Measurements from ENCODE around the gene TSPEAR. TPM values are rescaled to one million over a fixed set of nuclear protein-coding genes. Genes with fewer than 3 reads are reported as not detected.
A peak's percentile ranks its signal among the peaks of the same experiment; 100 is the strongest.

The TSPEAR gene
- not detected for total RNA-seq

GRCh38 chr21:44711327-44712202 lies at the start of gene TSPEAR:
Gene TSPEAR, minus strand, starts transcription at chr21:44711572. Its CDS starts 58 bp downstream, at chr21:44711514.
- Mint-ChIP-seq H3K9me3 (no peaks in the 10 kb centered on the region), H3K4me1 (ENCODE audit: low read depth) (peaks cover 29% of the 10 kb centered on the region), H3K4me3 (peak within 1 kb of the TSS; percentile 27), H3K27me3 (ENCODE audit: low read depth) (peaks cover 75% of the 10 kb centered on the region), H3K36me3 (ENCODE audit: insufficient read depth) (no peaks in the 10 kb centered on the region)
- DNase-seq (no peak), ATAC-seq (no peak)

GRCh38 chr21:44760376-44760775 lies 49.0 kb upstream of the TSPEAR start:
- no peak for DNase-seq
- Mint-ChIP-seq H3K4me1 (ENCODE audit: low read depth) (peaks cover 8% of the 10 kb centered on the region), H3K36me3 (ENCODE audit: insufficient read depth) (no peaks in the 10 kb centered on the region), H3K9me3 (no peaks in the 10 kb centered on the region), H3K27me3 (ENCODE audit: low read depth) (no peaks in the 10 kb centered on the region), H3K4me3 (no peak overlapping the region)
- ATAC-seq: no peak

- H3K4me1 Mint-ChIP-seq (ENCODE audit: low read depth): peaks cover 2% of the 10 kb centered on the region
- no peaks in the 10 kb centered on the region for H3K36me3 Mint-ChIP-seq (ENCODE audit: insufficient read depth)
- H3K4me3 Mint-ChIP-seq: no peak overlapping the region
- ATAC-seq (no peak), DNase-seq (no peak)
- H3K9me3 Mint-ChIP-seq: no peaks in the 10 kb centered on the region
- no peaks in the 10 kb centered on the region for H3K27me3 Mint-ChIP-seq (ENCODE audit: low read depth)
Observed at GRCh38 chr21:44759628-44760285, 48.4 kb upstream of the TSPEAR start.

GRCh38 chr21:44758781-44759627 lies 47.6 kb upstream of the TSPEAR start:
- no peaks in the 10 kb centered on the region for H3K9me3 Mint-ChIP-seq
- H3K4me3 Mint-ChIP-seq: no peak overlapping the region
- peaks cover 2% of the 10 kb centered on the region for H3K4me1 Mint-ChIP-seq (ENCODE audit: low read depth)
- no peaks in the 10 kb centered on the region for H3K27me3 Mint-ChIP-seq (ENCODE audit: low read depth)
- no peak for DNase-seq
- no peaks in the 10 kb centered on the region for H3K36me3 Mint-ChIP-seq (ENCODE audit: insufficient read depth)
- no peak for ATAC-seq

- H3K9me3 Mint-ChIP-seq: no peaks in the 10 kb centered on the region
- no peak for DNase-seq
- peaks cover 2% of the 10 kb centered on the region for H3K4me1 Mint-ChIP-seq (ENCODE audit: low read depth)
- no peak overlapping the region for H3K4me3 Mint-ChIP-seq
- no peaks in the 10 kb centered on the region for H3K36me3 Mint-ChIP-seq (ENCODE audit: insufficient read depth)
- no peak for ATAC-seq
- no peaks in the 10 kb centered on the region for H3K27me3 Mint-ChIP-seq (ENCODE audit: low read depth)
Observed at GRCh38 chr21:44758141-44758561, 46.8 kb upstream of the TSPEAR start.

GRCh38 chr21:44757731-44758130 lies 46.4 kb upstream of the TSPEAR start:
- no peaks in the 10 kb centered on the region for H3K27me3 Mint-ChIP-seq (ENCODE audit: low read depth)
- H3K4me1 Mint-ChIP-seq (ENCODE audit: low read depth): peaks cover 2% of the 10 kb centered on the region
- no peak for ATAC-seq
- H3K4me3 Mint-ChIP-seq: no peak overlapping the region
- H3K36me3 Mint-ChIP-seq (ENCODE audit: insufficient read depth): no peaks in the 10 kb centered on the region
- H3K9me3 Mint-ChIP-seq: no peaks in the 10 kb centered on the region
- DNase-seq: no peak

- H3K27me3 Mint-ChIP-seq (ENCODE audit: low read depth): peaks cover 8% of the 10 kb centered on the region
- peaks cover 2% of the 10 kb centered on the region for H3K4me1 Mint-ChIP-seq (ENCODE audit: low read depth)
- no peaks in the 10 kb centered on the region for H3K36me3 Mint-ChIP-seq (ENCODE audit: insufficient read depth)
- DNase-seq (no peak), ATAC-seq (no peak)
- H3K9me3 Mint-ChIP-seq: no peaks in the 10 kb centered on the region
- no peak overlapping the region for H3K4me3 Mint-ChIP-seq
Observed at GRCh38 chr21:44756423-44757185, 45.2 kb upstream of the TSPEAR start.

GRCh38 chr21:44755227-44755626 lies 43.9 kb upstream of the TSPEAR start:
- no peak for ATAC-seq
- Mint-ChIP-seq H3K27me3 (ENCODE audit: low read depth) (peaks cover 13% of the 10 kb centered on the region), H3K4me3 (no peak overlapping the region), H3K4me1 (ENCODE audit: low read depth) (no peaks in the 10 kb centered on the region), H3K9me3 (no peaks in the 10 kb centered on the region), H3K36me3 (ENCODE audit: insufficient read depth) (no peaks in the 10 kb centered on the region)
- no peak for DNase-seq

- H3K27me3 Mint-ChIP-seq (ENCODE audit: low read depth): peaks cover 16% of the 10 kb centered on the region
- ATAC-seq (no peak), DNase-seq (no peak)
- H3K9me3 Mint-ChIP-seq: no peaks in the 10 kb centered on the region
- H3K4me3 Mint-ChIP-seq: no peak overlapping the region
- H3K4me1 Mint-ChIP-seq (ENCODE audit: low read depth): no peaks in the 10 kb centered on the region
- H3K36me3 Mint-ChIP-seq (ENCODE audit: insufficient read depth): no peaks in the 10 kb centered on the region
Observed at GRCh38 chr21:44753357-44753756, 42.0 kb upstream of the TSPEAR start.

- no peaks in the 10 kb centered on the region for H3K4me1 Mint-ChIP-seq (ENCODE audit: low read depth)
- peaks cover 16% of the 10 kb centered on the region for H3K27me3 Mint-ChIP-seq (ENCODE audit: low read depth)
- H3K9me3 Mint-ChIP-seq: no peaks in the 10 kb centered on the region
- ATAC-seq (no peak), DNase-seq (no peak)
- no peaks in the 10 kb centered on the region for H3K36me3 Mint-ChIP-seq (ENCODE audit: insufficient read depth)
- H3K4me3 Mint-ChIP-seq: no peak overlapping the region
Observed at GRCh38 chr21:44752671-44753235, 41.4 kb upstream of the TSPEAR start.

GRCh38 chr21:44751799-44752636 lies 40.6 kb upstream of the TSPEAR start:
- no peak for DNase-seq
- Mint-ChIP-seq H3K27me3 (ENCODE audit: low read depth) (peaks cover 16% of the 10 kb centered on the region), H3K9me3 (no peaks in the 10 kb centered on the region), H3K4me3 (no peak overlapping the region), H3K36me3 (ENCODE audit: insufficient read depth) (no peaks in the 10 kb centered on the region), H3K4me1 (ENCODE audit: low read depth) (no peaks in the 10 kb centered on the region)
- ATAC-seq: no peak

- no peaks in the 10 kb centered on the region for H3K36me3 Mint-ChIP-seq (ENCODE audit: insufficient read depth)
- no peak overlapping the region for H3K4me3 Mint-ChIP-seq
- DNase-seq: no peak
- H3K27me3 Mint-ChIP-seq (ENCODE audit: low read depth): peaks cover 16% of the 10 kb centered on the region
- H3K9me3 Mint-ChIP-seq: no peaks in the 10 kb centered on the region
- no peaks in the 10 kb centered on the region for H3K4me1 Mint-ChIP-seq (ENCODE audit: low read depth)
- ATAC-seq: no peak
Observed at GRCh38 chr21:44751186-44751798, 39.9 kb upstream of the TSPEAR start.

GRCh38 chr21:44750675-44751025 lies 39.3 kb upstream of the TSPEAR start:
- no peaks in the 10 kb centered on the region for H3K9me3 Mint-ChIP-seq
- H3K4me1 Mint-ChIP-seq (ENCODE audit: low read depth): no peaks in the 10 kb centered on the region
- ATAC-seq (no peak), DNase-seq (no peak)
- H3K4me3 Mint-ChIP-seq: no peak overlapping the region
- no peaks in the 10 kb centered on the region for H3K36me3 Mint-ChIP-seq (ENCODE audit: insufficient read depth)
- peaks cover 16% of the 10 kb centered on the region for H3K27me3 Mint-ChIP-seq (ENCODE audit: low read depth)

Measured in activated T-cell treated with anti-CD3 and anti-CD28 coated beads, Interleukin-2, amount 50 U/mL, for 4 hours (primary cell).